GM19395 (cell line): ENCODE measurements around the gene C17orf67.
"Not testable (repeated sequence)": the region's sequence is repeated elsewhere in the genome, so short reads cannot be mapped to it uniquely, and the experiment has no call there.

ENCODE experiments used
- ATAC-seq: cut with Tn5 transposase; IDR thresholded peaks from one replicate; pipeline ENCODE4 v1.9.1; 2021; ENCODE audit warnings: mild to moderate bottlenecking, moderate library complexity; ENCODE audit not compliant: unreplicated experiment

Gene C17orf67

DNA sequence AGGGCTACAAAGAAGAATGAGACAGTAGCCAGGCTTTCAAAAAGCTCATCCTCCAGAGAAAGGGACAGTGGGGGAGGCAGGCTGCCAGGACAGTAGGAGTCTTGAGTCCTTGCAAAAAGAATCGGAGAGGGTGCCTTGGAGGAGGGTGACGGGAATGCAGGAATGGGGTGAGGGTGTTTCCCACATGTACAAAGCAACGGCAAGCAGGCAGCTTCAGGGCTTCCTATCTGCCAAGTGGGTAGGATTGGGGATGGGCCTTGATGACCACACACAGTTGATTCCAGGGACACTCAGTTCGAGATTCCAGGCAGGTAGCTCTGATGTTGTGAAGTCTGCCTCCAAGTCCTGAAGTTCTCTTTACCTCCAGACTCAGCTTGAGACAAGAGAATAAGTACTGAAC, 54.4 kb downstream of the C17orf67 start:
- no peak for ATAC-seq

DNA sequence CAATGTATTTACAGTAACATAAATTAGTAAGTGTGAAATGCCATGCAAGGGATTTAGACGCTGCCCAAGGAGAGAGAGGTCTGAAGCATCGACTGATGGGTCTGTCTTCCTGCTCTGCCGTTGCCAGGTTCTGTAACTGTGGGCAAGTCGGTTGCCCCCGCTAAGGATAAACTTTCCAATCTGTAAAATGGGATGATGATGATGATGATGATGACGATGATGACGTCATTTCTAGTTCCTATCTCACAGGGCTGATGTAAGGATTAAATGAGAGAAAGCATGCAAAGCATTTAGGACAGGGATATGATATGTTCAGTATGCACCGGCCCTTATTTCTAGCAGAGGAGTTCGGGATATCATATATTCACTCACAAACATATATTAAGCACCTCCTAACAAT, 54.8 kb downstream of the C17orf67 start:
- no peak for ATAC-seq

DNA sequence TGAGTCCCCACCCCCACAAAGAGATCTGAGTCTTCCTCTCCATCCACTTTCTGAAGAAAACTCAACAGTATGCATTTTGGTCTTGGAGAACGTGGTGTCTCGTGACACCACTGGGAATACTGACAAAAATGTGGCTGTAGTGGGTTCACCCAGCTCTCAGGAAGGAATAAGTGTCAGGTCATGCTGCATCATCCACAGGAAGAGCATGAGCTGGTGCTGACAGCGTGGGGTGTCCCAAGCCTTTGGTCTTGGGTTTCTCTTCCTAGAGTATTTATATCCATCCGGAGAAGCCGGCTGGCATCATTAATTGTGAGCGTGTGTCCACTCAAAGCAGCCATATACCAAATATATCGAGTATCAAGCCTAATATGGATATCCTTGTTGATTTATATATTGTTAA, 55.9 kb downstream of the C17orf67 start:
- ATAC-seq, result no peak

DNA sequence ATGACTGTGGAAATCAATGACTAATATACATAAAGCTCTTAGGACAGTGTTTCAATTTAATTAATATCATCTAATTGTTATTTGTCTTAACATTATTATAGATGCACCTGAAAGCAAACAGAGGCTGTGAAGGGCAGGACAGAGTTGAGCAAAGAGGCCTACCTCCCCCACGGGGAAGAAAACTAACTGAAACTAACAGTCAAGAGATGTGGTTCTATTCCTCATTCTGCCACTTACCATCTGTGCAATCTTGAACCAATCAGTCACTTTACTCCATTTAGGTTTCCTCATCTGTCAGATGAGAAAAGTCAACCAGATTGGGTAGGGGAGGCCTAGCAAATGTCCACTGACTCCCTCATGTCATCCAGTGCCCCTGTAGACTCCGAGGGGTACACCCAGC, 59.1 kb downstream of the C17orf67 start:
- ATAC-seq, result no peak

DNA sequence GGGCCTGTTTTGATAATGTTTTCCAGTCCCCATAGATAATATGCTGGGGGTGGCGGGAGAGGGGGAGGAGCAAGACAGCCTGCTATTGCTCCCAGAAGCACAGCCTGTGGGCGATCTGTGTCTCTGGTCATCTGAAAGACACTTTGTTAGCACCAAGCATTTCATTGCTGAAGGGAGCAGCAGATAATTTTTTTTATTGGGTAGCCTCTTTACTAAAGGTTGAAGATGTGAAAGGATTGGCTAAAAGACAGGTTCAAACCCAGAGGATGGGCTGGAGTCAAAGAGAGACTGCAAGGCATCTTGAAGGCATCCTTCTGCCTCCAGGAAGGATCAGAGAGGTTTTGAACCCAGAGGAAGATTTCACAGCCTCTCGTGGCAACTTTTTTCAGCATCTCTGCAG, 60.6 kb downstream of the C17orf67 start:
- no peak for ATAC-seq

DNA sequence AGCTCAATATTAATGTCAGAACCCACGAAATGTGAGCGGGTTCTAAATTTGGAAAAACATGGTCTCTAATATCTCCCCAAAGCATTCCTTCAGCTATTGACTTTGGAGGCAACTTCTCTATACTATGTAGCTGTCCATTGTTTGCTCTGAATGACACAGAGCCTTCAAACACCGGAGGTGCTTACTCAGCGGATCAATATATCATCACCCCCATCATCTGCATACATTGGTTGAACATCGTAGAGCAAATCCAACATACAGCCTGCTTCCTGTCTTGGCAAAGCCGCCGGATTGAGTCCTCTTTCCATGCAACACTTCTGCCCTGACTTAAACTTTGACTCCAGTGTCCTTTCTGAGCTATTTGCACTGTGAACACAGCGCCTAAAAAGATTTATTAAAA, 61.3 kb downstream of the C17orf67 start:
- ATAC-seq, result no peak

DNA sequence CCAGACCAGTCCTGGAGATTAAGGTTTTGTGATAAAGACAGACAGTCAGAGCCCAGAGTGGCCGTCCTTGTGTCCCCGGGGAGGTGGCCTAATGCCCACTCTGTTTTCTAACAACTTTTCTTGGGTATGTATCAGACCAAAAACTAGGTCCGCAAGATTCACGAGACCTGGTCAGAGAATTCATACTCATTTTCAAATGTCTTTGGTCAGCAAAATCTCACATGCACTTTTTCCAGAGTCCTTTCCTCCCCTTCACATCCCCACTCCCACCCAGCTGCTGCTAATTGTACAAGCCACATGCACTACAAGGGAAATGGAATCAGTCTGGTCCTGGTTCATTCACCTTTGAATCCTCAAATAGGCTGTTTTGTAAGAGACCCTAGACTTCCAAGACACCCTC, 61.7 kb downstream of the C17orf67 start:
- ATAC-seq, result no peak

DNA sequence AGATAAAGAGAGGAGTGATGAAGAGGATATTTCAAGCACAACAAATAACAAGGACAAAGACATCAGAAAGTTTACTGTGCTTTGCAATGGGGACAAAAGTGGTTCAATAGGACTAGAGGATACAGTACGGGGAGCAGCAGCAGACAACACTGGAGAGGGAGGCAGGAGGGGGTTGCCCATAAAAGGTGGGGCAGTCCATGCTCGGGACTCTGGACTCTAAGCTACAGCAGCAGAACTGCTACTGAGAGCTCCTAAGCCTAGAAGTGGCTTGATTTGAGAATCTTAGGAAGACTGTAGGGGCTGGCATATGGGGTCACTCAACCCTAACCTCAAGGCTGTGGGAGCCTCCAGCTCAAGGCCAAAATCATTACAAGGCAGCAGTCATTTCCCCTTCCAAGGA, 62.2 kb downstream of the C17orf67 start:
- ATAC-seq, result no peak

DNA sequence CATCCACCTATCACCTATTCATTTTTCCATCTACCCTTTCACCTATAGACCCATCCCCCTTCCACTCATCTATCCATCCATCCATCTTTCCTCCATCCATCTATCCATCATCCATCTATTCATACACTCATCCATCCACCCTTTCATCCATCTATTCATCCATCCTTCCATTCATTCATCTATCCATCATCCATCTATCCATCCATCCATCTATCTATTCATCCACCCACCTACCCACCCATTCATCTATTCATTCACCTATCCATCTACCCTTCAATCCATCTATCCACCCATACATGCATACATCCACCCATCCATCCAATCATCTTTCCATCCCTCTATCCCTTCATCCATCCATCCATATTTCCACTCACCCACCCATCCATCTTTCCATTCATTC, 63.3 kb downstream of the C17orf67 start:
- ATAC-seq, result no peak

DNA sequence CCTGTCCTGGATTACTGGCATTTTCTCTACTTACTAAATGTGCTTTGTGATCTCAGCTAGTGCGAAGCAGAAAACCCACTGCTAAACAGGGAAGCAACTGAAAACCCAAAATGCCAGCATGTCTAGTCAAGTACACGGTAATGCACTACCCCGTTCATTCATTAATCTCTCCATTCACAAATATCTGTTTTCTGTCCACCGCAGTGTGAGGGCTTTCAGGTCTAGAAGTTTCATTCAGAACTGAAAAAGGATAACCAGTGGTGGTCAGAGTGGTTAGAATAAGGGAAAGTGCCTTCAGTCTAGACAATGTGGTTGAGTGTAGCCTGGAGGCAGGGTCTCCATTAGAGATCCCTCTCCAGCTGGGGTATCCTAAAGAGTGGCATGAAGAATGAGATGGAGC, 68.3 kb downstream of the C17orf67 start:
- ATAC-seq, result no peak

DNA sequence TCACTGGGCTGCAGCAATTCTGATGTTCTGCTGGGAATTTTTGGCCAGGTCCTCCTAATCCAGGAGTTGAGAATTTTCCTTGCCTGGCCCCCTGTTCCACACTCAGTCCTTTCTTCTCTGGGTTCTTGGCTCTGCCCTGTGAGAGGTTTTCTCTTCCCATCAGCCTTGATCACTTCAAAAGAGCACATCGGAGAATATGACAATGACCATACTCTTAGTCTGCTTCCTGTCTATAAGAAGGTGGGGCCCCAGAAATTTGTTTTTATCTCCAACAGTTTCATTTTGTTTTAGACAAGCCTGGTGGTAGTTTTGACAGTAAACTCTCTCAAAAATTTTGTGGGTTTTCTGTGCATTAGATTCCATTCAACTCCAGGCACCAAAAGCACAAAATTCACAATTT, 70.7 kb downstream of the C17orf67 start:
- no peak for ATAC-seq

DNA sequence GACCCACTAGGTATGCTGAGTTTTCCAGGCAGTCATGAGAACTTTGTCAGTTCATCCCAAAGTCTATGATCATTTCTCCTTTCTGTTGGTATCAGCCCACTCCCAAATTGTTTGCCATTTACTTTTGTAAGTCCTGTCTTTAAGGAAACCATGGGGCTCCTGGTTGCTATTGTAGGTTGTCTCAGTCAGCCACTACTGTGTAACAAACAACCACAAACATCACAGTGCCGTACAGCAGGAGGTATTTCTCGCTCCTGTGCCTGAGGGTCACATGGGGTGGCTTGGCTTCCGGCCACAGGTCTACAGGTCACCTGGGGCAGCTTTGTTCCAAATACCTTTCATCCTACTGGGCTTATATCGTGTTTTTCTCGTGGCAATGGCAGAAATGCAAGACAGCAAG, 71.6 kb downstream of the C17orf67 start:
- no peak for ATAC-seq

DNA sequence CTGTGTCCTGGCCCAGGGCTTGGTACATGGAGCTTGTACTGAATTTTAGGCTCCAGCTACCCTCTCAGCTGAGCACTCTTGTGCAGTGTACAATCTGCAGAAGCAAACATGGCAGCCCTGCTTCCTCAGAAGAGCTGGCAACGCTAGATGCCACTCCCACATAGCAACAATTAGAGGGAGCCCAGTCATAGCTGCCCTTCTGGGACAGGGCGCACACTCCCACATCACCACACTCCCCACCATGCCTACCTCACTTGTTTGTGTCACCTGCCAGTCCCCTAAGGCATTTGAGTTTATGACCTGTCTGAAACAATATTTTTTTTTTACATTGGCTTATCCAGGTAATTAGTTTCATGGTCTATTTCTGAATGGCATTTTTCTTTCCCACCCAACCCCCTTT, 72.3 kb downstream of the C17orf67 start:
- ATAC-seq, result no peak

DNA sequence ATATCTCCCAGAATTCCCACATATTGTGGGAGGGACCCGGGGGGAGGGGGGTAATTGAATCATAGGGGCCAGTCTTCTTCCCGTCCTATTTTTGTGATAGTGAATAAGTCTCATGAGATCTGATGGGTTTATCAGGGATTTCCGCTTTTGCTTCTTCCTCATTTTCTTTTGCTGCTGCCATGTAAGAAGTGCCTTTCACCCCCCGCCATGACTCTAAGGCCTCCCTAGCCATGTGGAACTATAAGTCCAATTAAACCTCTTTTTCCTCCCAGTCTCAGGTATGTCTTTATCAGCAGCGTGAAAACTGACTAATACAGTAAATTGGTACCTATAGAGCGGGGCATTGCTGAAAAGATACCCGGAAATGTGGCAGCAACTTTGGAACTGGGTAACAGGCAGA, 76.1 kb downstream of the C17orf67 start:
- not testable (repeated sequence) for ATAC-seq

DNA sequence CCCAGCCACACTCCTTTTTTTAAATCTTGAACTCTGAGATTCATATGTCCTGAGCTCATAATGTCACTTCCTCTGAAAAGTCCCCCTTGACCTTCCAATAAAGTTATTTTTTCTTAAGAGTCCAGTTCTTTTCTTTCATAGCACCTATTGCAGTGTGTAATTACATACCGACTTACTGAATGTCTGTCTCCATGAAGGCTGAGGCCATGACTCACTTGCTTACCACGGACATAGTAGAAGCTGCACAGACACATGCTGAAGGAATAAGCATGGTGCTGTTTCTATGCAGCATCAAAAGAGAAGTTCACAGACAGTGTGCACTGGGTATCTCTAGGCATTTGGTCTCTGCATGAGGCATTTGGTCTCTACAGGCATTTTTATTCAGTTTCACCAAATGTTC, 77.2 kb downstream of the C17orf67 start:
- no peak for ATAC-seq

DNA sequence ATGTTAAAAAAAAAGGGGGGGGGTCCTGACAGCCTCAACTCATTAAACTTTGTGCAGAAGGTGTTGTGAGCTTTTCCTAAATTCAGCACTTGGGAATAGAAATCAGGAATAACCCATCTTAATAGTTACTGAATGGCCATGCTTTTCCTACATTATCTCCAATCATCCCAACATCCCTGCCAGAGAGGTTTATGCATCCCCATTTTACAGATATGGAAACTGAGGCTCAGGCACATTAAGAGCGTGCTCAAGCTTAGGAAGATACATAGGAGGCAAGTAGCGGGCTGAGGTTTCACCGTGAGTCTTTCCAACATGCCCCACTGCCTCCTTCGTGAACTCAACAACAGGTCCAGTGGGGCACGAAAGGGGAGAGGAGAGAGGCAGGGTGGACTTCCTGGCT, 78.4 kb downstream of the C17orf67 start:
- no peak for ATAC-seq

DNA sequence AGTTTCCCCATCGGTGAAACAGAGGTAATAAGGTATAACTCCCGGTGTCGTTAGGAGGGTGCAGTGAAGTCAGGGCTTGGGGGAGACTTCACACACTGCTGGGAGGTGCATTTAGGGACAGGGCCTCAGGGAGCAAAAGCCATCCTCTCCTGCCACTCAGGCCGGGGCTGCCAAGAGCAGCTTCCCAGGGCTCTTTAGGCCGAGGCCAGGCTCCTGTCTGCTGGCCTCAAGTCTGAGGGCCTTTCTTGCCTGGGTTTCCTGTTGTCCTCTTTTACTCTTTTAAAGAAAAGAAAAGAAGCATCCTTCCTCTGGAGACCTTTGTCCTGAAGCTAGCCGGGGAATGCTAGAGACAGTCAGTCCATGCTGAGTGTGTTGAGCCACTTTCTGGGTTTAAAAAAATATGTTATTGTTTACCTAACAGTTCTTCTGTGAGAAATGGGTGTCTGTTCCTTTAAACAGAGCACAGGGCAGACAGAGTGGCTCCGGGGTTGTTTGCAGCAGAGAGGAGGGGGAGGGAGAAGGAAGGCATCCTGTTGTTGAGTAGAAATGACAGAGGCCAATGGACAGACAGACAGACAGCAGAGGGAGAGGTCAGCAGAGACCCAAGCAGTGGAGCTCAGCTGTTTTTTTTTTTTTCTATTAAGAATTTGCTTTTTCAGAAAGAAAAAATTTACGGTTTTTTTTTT, 79.1 kb downstream of the C17orf67 start:
- ATAC-seq, result no peak

DNA sequence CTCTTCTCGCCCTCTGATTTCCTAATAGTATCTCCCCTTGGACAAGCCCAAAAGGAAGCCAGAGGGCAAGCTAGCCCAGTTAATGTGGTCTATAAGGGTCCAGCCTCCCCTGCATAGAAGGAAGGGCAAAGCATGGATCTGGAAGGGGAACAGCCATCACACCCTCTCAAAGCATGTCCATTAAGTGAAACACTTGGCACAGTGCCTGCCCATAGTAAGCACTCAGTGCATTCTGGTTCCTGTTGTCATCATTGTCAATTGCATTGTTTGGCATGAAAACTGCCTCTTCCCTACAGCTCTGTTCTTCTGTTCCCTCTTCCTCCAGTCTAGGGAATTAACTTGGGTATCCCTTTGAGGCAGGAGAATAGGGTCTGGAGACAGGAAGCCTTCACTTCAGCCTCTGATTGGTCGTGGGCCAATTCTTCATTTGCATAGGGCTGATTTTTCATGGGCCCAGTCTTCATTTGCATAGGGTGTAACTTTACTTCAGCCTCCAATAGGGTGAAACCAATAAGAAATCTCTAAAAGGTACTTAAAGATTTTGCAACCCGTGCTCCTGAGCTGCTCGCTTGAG, 81.4 kb downstream of the C17orf67 start:
- no peak for ATAC-seq

DNA sequence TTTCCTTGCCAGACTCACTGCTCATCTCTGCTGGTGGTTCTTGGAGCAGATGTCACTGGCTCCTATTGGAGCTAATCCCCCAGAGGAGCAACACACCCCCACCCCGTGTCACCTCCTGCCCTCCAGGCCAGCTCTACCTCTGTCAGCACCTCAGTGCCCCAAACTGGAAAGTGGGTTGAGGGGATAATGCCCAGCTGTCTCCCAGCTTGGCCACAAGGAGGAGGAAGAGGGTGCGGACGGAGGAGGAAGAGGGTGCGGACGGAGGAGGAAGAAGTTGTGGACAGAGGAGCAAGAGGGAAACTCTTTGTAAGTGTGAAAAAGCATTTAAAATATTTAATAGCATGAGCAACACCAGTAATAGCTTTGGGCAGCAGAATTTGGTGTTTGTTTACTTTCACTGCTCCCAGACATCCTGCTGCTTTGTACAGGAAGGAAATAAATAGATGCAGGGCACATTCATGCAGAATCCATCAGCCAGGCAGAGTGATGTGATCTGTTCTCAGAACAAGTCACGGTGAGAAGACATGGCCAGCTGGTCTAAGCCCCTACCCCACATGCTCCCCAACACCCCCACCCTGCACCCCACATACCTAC, 82.5 kb downstream of the C17orf67 start:
- no peak for ATAC-seq

DNA sequence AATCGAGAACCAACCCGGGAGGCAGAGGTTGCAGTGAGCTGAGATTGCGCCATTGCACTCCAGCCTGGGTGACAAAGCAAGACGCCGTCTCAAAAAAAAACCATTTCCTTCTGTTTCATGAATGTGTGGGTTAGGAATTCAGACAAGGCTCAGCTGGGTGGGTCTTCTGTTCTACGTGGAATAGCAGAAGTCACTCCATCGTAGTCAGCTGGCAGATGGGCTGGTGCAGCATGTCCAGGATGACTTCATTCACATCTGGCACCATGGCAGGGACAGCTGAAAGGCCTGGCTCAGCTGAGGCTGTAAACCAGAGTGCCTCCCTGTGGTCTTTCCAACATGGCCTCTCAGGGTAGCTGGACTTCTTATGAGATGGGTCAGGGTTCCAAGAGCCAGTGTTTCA, 89.0 kb downstream of the C17orf67 start:
- no peak for ATAC-seq

DNA sequence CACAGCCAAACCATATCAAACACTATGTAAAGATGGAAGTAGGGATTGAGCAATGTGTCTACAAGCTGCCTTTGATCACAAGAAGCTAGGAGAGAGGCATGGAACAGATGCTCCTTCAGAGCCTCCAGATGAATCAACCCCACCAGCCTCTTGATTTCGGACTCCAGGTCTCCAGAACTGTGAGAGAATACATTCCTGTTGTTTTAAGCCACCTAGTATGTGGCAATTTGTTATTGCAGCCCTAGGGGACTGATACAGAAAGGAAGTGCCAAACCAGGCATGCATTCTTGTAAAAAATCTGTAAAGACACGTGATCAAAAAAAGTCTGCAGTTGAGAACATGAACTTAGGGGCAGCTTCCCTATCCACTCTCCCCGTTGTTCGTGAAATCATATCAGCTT, 91.1 kb downstream of the C17orf67 start:
- no peak for ATAC-seq
